Bronchial epithelial cell (primary cell): ENCODE data around the gene FGGY. TPM values are rescaled to one million over a fixed set of nuclear protein-coding genes. Genes with fewer than 3 reads are reported as not detected.

ENCODE experiments used
- DNase-seq: peaks from one replicate; pipeline ENCODE4 v3.0.0-alpha.2; 2010; ENCODE audit warnings: low read depth
- FAIRE-seq: peaks from 2 replicates; lab custom pipeline; 2011; peaks lifted over from hg19 to GRCh38; lab: Jason Lieb, UNC
- H3K27me3 ChIP-seq: 2 replicates; pipeline ENCODE4 v1.5.1; 2011; ENCODE audit warnings: low read length; ENCODE audit not compliant: control insufficient read depth, insufficient read depth
- H3K36me3 ChIP-seq: 2 replicates; pipeline ENCODE4 v1.5.1; 2011; ENCODE audit warnings: low read length; ENCODE audit not compliant: control insufficient read depth, insufficient read depth
- H3K4me3 ChIP-seq: 2 replicates; pipeline ENCODE4 v1.5.1; 2011; ENCODE audit warnings: mild to moderate bottlenecking, low read depth, low read length, control low read depth
- total RNA-seq: library from RNA; depleted of rRNA; stranded (reverse); fragments of >200 nt; gene quantifications from 2 replicates; pipeline ENCODE4 v1.2.1, GENCODE V29; 2014
- TF ChIP-seq, protein P1 (sequence below): IDR thresholded peaks from 2 replicates; pipeline ENCODE4 v1.5.1; 2011; ENCODE audit warnings: mild to moderate bottlenecking, moderate library complexity, low read length, control low read depth, inconsistent platforms; ENCODE audit not compliant: insufficient read depth, severe bottlenecking

The FGGY gene
- total RNA-seq, 1 donor from 2014 or later: 20.0 TPM

DNA sequence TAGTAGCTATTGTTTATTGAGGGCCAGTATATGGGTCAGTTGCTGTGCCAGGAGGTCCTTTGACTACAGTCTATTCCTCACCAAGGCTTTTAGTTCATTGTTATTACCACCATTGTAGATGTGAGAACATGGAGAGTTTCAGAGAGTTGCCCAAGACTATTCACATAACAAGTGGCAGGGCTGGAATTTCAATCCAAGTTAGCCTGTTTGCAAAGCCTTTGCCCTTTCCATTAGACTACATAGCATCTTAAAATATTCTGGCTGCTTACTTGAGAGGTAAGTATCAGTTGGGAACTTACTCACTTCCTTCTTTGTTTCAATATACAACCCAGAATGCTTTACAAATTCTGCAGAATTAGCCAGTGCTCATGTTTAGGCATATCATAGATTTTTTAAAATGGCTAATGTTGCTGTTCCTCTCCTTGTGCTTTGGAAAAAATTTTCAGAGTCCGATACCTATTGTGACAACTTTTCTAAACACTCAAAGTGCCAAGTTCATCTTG, 141.2 kb downstream of the FGGY start:
- Histone ChIP-seq H3K4me3 (no peak overlapping the region), H3K27me3 (no peaks in the 10 kb centered on the region), H3K36me3 (no peaks in the 10 kb centered on the region)
- TF ChIP-seq, protein P1, sequence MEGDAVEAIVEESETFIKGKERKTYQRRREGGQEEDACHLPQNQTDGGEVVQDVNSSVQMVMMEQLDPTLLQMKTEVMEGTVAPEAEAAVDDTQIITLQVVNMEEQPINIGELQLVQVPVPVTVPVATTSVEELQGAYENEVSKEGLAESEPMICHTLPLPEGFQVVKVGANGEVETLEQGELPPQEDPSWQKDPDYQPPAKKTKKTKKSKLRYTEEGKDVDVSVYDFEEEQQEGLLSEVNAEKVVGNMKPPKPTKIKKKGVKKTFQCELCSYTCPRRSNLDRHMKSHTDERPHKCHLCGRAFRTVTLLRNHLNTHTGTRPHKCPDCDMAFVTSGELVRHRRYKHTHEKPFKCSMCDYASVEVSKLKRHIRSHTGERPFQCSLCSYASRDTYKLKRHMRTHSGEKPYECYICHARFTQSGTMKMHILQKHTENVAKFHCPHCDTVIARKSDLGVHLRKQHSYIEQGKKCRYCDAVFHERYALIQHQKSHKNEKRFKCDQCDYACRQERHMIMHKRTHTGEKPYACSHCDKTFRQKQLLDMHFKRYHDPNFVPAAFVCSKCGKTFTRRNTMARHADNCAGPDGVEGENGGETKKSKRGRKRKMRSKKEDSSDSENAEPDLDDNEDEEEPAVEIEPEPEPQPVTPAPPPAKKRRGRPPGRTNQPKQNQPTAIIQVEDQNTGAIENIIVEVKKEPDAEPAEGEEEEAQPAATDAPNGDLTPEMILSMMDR: no peak
- FAIRE-seq (no peak), DNase-seq (no peak)

DNA sequence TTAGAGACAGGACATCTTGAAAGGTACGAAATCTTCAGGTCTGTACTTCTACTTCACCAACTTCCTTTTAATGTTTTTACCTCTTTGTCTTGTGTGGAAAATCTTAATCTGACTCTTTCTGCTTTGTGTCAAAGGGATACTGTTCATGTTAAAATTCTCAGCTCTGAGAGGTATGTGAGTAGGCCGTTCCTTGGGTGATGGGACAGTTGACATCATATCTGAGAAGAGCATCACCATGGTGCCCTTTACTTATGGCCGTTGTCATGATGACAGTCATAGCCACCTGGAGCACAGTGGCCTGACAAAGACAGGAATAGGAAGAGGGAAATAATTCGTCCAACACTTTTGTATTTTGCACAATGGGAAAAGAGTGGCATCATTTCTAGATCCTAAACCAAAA, 145.6 kb downstream of the FGGY start:
- Histone ChIP-seq H3K27me3 (no peaks in the 10 kb centered on the region), H3K4me3 (no peak overlapping the region), H3K36me3 (no peaks in the 10 kb centered on the region)
- TF ChIP-seq, protein P1: no peak
- FAIRE-seq: no peak
- no peak for DNase-seq

DNA sequence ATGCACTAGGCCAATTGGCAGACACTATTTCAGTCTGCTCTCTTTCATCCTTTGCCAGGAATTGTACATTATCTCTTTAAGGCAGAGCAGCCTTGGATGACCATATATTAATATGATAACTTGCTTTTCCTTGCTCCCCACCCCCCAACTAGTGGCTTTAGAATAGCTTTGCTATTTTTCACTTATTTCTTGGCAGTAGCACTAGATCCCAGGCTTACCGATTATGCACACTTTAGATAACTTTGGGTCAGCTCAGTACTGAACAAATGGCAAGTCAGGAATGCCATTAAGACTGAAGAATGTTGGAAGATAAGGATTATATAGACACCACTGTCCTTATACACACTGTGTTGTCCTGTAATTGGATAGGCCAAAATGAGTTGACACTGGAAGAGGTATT, 146.4 kb downstream of the FGGY start:
- Histone ChIP-seq H3K4me3 (no peak overlapping the region), H3K27me3 (no peaks in the 10 kb centered on the region), H3K36me3 (no peaks in the 10 kb centered on the region)
- TF ChIP-seq, protein P1: no peak
- DNase-seq: no peak
- FAIRE-seq: no peak

DNA sequence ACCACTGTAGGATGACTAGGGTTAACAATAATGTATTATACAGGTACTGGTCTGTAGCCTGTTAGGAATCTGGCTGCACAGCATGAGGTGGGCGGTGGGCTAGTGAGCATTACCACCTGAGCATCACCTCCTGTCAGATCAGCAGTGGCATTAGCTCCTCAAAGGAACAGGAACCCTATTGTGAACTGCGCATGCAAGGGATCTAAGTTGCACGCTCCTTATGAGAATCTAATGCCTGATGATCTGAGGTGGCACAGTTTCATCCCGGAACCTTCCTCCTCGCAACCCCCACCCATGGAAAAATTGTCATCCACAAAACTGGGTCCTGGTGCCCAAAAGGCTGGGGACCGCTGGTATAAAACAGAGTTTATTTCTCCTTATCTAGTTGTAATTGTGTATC, 147.6 kb downstream of the FGGY start:
- H3K27me3 ChIP-seq: no peaks in the 10 kb centered on the region
- DNase-seq (no peak), FAIRE-seq (no peak)
- H3K36me3 ChIP-seq: no peaks in the 10 kb centered on the region
- H3K4me3 ChIP-seq: no peak overlapping the region
- TF ChIP-seq, protein P1: no peak

DNA sequence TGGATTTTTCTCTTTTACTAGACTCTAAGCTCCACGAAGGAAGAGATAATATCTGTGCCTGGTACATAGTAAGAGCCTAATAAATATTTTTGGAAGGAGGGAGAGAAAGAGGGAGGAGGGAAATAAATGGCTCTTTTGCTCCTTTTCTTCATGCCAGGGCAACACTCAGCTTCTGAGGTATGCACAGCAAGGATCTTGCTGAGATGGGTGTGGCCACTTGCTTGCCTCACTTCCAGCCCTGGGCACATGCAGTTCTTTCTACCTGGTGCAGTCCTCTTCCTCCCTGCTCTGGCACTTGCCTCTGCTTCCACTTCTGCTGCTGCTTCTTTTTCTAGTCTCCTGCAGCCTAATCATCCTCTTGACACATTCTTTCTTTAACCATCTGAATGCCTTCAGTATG, 148.1 kb downstream of the FGGY start:
- H3K27me3 ChIP-seq: no peaks in the 10 kb centered on the region
- FAIRE-seq: peak; percentile 73
- peak; percentile 73 for DNase-seq
- H3K36me3 ChIP-seq: no peaks in the 10 kb centered on the region
- TF ChIP-seq, protein P1: no peak
- H3K4me3 ChIP-seq: no peak overlapping the region

DNA sequence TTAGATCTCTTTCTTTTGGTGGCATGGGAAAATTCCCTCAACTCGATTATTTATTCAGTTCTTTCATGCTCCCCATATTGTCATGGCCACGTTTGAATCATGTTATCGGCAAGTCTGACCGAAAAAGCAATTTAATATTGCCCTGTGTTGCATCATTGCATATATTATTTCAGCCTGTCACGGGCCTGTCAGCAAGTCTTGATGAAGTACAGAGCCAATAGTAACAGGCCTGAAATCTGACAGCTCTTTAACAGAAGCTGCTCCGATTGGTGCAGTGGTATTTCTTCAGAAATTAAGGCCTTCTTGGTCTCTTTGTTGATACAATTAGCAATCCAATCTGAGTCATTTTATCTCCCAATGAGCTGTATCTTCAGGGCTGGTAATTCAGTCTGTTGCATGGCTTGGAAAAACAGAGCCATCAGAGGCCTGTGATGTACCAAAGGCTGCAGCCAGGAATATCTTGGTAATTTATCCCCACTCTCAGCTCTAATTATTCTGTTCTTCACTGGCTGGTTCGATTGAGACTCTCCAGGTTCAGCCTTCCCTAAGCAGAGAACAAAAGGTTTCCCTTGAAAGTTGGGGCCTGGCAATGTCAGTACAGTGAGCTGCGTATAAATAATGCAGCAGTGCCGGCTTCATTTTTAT, 149.5 kb downstream of the FGGY start:
- TF ChIP-seq, protein P1: no peak
- H3K4me3 ChIP-seq: no peak overlapping the region
- FAIRE-seq (peak; percentile 40), DNase-seq (peak; percentile 86)
- no peaks in the 10 kb centered on the region for H3K27me3 ChIP-seq
- H3K36me3 ChIP-seq: no peaks in the 10 kb centered on the region
